GM13977 (cell line): ENCODE measurements around the gene IZUMO4.

Experiments used
- DNase-seq: peaks from one replicate; pipeline ENCODE4 v3.0.0; 2012; ENCODE audit warnings: low spot score
- CTCF ChIP-seq: IDR thresholded peaks from 2 replicates; pipeline ENCODE4 v1.5.1; 2012; ENCODE audit warnings: mild to moderate bottlenecking, control low read depth; ENCODE audit not compliant: insufficient read depth; ENCODE audit errors: extremely low read depth, missing control alignments
- in situ Hi-C: fragments of 300-500 bp; cut with MboI; formaldehyde crosslinking; loops from one replicate; pipeline ENCODE4 v1.12.0; 2022; ENCODE audit warnings: low sequenced_read_pairs, low pct_unique_long_range_greater_than_20kb, mixed read lengths, inconsistent platforms; ENCODE audit not compliant: unreplicated experiment

The IZUMO4 gene

GRCh38 chr19:2140138-2140569 lies 43.4 kb downstream of the IZUMO4 start:
- no peak for TF ChIP-seq CTCF
- in situ Hi-C loops: no loop called here
- no peak for DNase-seq

GRCh38 chr19:2142173-2142829 lies 45.6 kb downstream of the IZUMO4 start:
- in situ Hi-C loops: no loop called here

GRCh38 chr19:2144190-2144589 lies 47.5 kb downstream of the IZUMO4 start:
- no peak for TF ChIP-seq CTCF
- in situ Hi-C loops: no loop called here
- DNase-seq: no peak

More at GRCh38 chr19:2142173-2142829, 45.6 kb downstream of the IZUMO4 start:
- TF ChIP-seq CTCF: no peak
- DNase-seq: no peak

- in situ Hi-C loops: no loop called here
- no peak for DNase-seq
Observed at GRCh38 chr19:2145831-2146241, 49.1 kb downstream of the IZUMO4 start.

GRCh38 chr19:2148482-2149135 lies 51.9 kb downstream of the IZUMO4 start:
- in situ Hi-C loops: no loop called here

More at GRCh38 chr19:2145831-2146241, 49.1 kb downstream of the IZUMO4 start:
- no peak for TF ChIP-seq CTCF

More at GRCh38 chr19:2148482-2149135, 51.9 kb downstream of the IZUMO4 start:
- no peak for DNase-seq
- no peak for TF ChIP-seq CTCF
